ENCODE results near the gene RPL38. TPM values are rescaled to one million over a fixed set of nuclear protein-coding genes. Genes with fewer than 3 reads are reported as not detected.

Gene RPL38
- total RNA-seq, 1 donor, result 426 TPM

DNA sequence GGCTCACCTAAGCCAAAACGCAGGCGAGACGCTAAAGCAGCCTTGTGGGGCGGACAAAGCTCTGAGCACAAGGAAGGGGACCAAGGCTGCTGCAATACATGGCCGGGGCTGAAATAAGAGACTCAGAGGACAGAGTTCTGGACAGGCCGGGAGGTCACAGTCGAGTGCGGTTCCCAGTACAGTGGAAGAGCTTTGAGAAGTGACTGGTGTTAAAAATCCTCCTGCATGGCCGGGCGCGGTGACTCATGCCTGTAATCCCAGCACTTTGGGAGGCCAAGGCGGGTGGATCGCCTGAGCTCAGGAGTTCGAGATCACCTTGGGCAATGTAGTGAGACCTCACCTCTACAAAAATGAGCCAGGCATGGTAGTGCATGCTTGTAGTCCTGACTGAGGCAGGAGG, 20.4 kb downstream of the RPL38 start:
- DNase-seq (ENCODE audit: low read depth in 2 of 3, low spot score in 2 of 3), result no peak

DNA sequence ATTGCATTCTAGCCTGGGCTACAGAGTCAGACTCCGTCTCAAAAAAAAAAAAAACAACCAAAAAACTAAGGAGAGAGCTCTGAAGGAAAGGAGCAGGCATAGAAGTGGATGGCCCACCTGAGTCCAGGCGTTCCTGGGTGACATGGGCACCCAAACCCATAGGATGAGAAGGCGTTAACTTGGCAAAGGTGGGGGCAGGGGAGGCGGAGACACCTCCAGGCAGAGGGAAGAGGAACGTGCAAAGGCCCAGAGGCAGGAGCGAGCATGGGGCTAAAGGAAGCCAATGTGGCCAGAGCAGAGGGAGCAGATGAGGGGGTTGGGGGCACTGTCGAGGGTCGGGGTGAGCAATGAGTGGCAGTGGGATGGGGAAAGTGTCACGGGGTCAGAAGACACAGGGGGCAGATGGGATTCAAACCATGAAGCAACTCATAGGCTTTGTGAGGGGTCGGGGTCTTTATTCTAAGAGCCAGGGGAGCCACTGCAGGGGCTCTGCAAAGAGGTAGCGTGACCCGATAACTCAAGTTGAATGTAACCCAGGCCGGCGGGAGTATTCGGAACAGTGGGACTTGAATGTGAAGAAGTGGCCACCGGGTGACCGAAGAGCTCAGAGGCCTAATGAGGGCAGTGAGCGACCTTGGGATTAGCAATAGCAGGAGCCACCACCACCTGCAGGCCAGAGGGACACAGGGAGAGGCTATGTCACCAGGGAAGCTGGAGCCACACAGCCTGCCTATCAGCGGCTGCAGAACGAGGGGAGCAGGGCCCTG, 21.7 kb downstream of the RPL38 start:
- no peak for DNase-seq (ENCODE audit: low read depth in 2 of 3, low spot score in 2 of 3)

DNA sequence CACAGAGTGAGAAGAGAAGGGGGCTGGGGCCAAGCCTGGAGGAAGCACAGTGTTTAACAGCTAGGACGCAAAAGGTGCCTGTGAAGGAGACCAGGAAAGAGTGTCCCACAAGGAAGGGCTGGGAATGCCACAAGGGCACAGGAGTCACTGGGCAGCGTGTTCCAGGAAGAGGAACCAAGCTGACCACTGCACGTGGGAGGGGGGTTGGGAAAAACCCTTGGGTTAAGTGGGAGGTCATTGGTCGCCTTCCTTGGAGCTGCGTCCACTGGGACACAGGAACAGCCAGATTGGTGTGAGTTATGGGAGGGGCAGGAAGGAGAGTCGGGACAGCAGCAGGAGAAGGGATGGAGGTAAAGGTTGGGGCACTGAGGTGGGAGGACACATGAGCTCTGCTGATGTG, 22.8 kb downstream of the RPL38 start:
- DNase-seq (ENCODE audit: low read depth in 2 of 3, low spot score in 2 of 3), result no peak

DNA sequence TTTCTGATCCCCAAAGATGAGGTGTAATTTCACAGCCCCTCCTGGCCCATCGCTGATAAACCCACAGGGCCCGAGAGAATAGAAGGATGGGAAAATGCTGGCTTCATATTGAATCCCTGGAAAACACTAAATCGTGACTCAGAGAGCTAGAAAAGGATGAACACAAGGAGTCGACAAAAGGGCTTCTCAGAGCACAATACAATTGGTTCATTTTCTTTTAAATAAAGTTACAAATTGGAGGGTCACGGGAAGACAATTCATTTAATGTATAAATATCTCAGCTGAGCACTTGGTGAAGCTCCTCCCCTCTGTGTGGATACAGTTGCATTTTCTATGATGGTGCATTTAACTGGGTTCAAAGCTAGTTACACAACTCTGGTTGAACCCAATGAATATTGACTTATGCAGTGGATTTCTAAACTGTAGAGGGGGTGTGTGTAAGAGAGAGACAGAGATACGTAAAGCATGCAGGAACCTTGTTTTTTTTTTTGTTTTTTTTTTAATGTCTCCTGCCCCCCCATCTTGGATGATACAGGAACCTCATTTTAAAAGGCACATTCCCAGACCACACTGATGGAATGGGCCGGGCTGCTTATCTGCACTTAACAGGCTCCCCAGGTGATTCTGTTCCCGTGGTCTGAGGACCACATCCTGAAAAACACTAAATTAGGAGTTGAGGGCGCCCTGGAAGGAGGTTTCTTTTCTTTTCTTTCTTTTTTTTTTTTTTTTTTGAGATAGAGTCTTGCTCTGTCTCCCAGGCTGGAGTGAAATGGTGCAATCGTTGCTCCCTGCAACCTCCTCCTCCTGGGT, 24.0 kb downstream of the RPL38 start:
- DNase-seq (ENCODE audit: low read depth in 2 of 3, low spot score in 2 of 3), result no peak

DNA sequence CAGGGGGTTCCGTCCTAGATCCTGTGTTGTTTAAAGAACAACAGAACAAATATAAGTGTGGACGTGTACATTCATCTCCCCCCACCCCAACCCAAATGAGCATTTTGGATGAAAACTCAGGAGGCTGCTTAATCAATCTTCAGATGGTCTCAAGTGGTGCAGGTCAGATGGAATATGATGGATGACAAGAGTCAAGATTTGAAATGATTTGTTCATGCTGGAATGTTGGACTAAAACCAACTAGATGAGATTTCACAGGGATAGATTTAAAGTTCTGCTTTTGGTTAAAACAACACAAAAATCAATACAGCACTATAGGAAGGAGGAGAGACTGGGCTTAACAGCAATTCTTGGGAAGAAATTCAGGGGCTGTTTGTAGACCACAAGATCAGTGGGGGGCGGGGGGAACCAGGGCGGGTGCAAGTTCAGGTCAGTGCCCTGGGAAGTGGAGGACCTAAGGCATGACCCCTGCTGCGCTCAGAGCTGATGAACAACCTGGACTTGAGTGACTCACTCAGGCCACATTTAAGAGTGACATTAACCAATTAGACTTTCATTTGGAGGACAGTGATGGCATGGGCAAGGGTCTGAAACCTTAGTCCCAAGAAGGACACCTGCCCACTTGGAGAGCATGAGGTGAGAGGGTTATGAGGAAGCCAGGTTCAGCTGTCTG, 25.0 kb downstream of the RPL38 start:
- no peak for DNase-seq (ENCODE audit: low read depth in 2 of 3, low spot score in 2 of 3)

DNA sequence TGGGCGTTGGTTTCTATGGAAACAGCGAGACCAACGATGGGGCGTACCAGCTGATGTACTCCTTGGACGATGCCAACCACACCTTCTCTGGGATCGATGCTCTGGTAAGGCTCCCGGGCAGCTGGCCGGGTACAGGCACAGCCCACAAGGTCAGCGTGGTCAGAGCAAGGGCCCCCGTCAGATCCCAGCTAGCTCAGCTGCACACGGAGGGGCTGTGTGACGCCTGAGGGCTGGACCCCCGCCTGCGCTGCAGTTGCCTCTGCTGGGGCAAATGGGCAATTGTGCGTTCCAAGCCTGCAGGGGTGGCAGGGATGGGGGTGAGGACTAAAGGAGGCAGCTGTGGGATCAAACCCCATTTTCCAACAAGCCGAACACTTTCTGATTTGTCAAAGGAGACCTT, 27.4 kb downstream of the RPL38 start:
- DNase-seq (ENCODE audit: low read depth in 2 of 3, low spot score in 2 of 3), result no peak

DNA sequence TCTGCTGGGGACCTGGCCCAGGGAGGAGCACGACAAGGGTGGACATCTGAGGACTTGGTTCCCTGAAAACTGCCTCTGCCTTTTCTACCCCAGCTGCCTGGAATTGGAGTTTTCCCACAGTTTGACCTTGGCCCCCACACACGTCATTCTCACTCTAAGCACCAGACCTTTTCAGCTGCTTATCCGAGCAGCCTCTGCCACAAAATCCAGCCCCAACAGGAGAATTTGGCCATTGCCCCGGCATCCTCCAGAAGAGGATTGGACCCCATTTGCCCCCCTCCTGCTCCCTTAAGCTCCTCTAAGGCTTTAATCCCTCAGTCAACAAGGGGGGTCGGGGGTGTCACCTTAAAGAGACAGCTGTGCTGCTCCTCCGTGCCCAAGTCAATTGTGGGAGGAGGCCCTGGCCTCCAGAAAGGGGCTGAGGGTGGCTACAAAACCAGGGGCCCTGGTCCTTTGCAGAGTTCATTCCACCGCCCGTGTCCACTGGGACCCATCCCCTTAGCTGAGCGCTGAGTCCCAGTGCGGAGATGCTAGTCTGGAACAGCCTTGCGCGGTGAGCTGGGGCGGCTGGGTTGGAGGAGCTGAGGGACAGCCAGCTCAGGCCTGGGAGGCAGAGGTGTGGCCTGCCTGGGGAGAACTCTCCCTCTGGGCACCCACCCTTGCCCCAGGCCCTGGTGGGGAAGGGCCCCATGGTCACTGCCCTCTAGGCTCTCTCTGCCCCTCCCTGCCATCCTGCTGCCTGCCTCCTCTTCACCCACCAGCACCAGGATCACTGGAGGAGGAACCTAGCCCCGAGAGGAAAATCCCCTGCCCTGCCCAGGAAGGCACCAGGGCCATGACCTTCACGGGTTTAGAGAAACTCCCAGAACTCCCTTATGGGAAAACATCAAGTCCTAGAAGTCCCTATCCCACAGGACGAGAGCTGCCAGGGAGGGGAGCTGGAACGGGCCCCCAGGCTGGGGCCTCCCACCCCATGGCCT, 28.7 kb downstream of the RPL38 start:
- DNase-seq (ENCODE audit: low read depth in 2 of 3, low spot score in 2 of 3), result no peak

DNA sequence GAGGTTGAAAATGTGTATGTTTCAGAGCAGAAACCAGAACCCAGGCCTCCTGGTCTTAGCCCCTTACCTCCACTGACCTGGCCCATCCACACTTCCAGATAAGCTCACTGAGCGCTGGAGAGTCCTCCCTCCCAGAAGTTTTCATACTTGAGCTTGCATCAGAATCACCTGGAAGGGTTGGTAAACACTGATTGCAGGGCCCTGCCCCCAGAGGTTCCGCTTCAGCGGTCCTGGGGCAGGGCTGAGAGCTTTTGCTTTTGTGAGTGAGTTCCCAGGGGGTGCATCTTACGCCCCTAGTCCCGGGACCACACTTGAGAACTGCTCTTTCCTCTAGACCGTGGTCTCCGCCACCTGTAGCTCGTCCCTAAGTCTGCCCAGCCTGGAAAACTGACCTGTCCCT, 30.5 kb downstream of the RPL38 start:
- no peak for DNase-seq (ENCODE audit: low read depth in 2 of 3, low spot score in 2 of 3)

DNA sequence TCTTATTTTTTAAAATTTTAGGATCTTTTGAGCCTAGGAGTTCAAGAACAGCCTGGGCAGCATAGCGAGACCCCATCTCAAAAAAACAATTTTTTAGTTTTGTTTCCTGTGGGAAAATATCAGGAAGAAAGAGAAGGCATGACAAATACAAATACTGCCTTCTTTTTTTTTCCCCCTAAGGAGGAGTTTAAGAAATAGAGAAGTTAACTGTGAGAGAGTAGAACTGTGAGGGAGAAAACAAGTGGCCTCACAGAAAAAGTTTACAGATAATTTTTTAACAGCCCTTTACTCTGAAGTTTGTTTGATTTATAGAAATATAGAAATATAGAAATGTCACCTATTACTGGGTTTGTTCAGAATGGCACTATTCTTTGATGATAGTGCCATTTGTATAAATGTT, 31.0 kb downstream of the RPL38 start:
- DNase-seq (ENCODE audit: low read depth in 2 of 3, low spot score in 2 of 3), result peak in 1 of 3 donors; percentile 54

DNA sequence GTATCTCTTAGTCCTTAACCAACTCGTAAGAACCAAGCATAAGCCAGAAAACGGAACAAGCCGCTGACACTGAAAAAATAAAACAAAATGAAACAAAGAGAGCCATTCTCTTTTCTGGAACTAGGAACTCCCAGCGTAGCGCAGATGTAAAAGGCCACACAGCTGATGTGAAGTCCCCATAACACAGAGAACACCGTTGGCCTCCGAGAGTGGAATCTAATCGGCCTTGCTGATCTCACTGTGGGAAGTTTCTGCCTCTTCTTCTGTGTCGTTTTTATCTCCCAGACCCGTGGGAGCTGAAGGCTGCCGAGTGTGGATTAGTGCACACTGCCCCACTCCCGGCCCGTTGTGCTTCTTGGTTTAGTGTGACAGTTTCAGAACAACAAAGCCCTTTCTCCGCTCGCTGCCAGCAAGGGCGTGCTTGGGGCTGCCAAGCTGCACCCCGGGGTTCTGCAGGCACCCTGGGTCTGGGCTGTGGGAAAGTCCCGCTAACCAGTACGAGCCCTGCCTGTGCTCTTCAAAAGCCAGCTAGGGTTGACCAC, 31.6 kb downstream of the RPL38 start:
- DNase-seq (ENCODE audit: low read depth in 2 of 3, low spot score in 2 of 3), result peak in 2 of 3 donors; percentile 32 to 66

DNA sequence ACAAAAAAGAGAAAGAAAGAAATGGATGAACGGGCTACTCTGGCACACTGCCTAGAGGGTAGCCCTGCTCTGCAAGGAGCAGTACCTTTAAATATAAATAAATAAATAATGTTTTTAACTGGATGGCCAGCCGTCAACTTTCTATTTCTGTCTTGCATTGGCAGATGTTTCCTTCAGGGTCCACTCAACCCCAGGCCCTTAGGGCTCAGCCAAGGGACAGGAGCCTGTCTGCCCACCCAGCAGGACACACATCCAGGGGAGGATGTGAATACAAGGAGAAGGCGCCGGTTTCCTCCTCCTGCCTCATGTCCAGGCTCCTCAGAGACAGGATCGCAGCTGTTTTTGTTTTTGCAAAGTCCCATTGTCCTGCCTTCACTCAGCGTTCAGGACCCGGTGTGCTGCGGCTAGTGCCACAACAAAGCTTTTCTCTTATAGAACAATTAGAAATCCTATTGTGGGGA, 32.5 kb downstream of the RPL38 start:
- DNase-seq (ENCODE audit: low read depth in 2 of 3, low spot score in 2 of 3), result no peak

DNA sequence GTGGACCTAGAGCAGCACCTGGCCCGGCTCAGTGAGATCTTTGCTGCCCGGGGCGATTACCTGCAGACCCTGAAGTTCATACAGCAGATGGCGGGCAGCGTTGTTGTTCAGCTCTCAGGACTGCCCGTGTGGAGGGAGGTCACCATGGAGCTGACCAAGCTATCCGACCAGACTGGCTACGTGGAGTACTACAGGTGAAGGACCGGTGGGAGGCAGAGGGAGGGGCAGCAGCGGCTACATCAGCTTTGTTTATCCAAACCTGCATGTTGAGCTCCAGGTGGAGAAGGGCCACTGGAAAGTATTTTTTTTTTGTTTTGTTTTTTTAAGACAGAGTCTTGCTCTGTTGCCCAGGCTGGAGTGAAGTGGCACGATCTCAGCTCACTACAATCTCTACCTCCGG, 33.8 kb downstream of the RPL38 start:
- no peak for DNase-seq (ENCODE audit: low read depth in 2 of 3, low spot score in 2 of 3)

DNA sequence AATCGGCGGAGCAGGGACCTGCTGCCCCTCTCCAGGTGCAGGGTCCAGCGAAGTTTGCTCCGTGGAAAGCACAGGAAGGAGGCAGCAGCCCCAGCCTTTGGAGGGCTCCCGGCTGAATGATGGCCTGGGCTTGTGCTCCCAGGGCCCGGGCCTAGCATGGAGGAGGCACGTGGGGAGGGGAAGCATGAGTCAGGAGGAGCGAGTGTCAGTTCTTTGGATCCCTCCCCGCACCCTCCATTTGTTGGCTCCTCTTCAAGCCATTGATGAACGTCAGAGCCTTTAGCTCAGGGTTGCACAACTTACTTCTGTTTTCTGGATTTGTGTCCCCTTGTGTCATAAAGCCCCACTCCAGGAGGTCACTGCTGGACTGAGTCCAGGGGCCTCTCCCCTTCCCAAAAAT, 35.7 kb downstream of the RPL38 start:
- DNase-seq (ENCODE audit: low read depth in 2 of 3, low spot score in 2 of 3), result no peak

DNA sequence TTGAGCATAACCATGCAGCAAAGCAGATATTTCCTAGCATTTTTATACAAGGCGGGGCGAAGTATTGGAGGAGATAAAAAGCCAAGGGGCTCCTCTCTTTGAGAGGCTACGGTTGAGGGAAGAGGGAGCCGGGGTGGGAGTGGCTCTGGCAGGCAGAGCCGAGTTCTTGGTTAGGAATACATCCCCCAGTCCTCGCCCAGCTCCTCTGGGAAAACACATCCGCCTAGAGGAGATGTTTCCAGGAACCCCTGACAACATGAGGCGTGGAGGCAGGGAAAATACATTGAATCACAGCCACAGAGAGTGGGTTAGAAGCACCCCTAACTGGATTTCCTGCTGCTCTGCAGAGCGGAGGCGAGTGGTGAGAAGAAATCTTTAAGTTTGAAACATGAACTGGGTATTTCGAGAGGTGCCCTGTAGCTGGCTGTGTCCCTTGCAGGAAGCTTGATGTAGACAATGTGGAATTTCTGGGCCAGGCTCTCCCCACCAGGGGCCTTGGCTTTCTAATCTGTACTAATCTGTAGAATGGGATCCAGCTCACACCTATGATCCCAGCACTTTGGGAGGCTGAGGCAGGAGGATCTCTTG, 37.2 kb downstream of the RPL38 start:
- DNase-seq (ENCODE audit: low read depth in 2 of 3, low spot score in 2 of 3), result no peak

DNA sequence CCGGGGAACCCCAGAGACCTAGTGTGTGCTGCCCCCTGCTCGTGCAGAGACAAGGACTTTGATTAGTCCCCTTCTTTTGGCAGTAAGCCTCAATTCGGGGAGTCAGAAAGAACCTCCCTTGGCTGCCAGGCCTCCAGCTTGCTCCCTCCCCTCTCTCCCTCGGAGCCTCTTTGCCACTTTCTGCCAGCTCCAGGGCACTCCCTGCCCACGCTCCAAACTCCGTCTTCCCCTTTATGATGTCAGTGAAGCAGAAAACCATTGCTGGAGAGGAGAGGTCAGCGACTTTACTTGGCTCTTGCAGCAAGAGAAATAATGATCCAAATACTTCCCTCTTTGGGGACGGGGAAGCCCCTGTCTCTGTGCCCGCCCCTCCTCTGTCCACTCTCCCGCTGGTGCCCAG, 38.0 kb downstream of the RPL38 start:
- DNase-seq (ENCODE audit: low read depth in 2 of 3, low spot score in 2 of 3), result no peak

DNA sequence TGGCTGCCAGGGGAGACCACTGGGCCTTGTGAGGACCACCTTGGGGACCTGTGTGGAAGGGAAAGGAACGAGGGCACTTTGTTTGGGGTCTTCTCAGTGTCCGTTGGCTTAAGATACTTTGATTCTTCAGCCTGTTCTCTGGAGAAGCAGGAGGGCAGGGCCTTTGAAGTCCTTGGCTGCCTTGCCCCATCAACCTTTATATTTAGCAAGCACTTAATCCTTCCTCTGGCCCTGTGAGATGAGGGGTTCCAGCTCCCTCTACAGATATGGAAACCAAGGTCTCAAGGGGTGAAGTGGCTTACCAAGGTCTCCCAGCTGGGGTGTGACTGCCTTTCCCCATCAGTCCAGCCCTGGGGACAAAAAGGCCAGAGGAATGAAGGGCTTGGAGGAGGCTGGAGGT, 38.4 kb downstream of the RPL38 start:
- no peak for DNase-seq (ENCODE audit: low read depth in 2 of 3, low spot score in 2 of 3)

DNA sequence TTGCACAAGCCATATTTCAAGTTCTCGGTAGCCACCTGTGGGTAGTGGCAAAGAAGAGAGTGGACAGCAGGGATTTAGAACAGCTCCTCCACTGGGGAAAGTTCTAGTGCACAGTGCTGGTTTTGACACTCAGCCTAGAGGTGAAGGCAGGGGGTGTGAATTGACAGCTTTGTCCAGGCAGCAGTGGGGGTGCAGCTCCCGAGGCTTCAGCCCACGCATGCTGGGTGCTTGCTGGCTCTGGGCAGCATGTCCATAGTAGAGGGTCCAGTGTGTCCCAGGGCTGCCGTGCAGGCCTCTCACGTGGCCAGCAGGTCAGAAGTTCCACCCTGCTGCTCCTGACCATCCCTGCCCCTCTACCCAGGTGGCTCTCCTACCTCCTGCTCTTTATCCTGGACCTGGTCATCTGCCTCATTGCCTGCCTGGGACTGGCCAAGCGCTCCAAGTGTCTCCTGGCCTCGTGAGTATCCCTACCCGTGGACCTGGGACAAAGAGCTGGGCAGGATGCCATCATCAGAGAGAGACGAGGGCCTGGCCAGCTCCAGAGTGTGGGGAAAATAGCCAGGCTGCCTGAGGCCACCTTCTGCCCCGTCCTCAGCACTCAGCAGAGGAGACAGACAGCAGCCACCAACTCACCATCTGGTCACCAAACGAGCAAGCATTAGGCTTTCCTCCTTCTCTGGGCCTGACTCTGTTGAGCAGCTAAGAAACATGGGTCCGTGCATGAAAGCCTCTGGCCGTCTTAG, 39.7 kb downstream of the RPL38 start:
- no peak for DNase-seq (ENCODE audit: low read depth in 2 of 3, low spot score in 2 of 3)

DNA sequence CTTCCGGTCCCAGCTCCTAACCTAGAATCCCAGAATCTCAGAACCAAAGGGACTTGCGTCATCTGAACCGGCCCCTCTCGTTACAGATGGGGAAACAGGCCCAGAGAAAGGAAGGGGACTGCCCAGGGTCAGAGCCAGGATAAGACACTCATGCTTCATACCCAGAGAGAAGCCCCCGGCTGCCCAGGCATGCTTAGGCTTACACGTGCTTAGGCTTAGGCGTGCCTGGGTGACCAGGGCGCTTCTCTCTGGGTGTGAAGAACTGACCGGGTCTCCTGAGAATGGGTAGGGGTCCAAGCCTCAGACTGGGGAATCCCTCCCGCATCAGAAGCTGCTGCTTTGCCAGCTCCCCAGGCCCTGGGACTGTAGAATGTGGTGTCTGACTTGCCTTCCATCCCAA, 40.6 kb downstream of the RPL38 start:
- DNase-seq (ENCODE audit: low read depth in 2 of 3, low spot score in 2 of 3), result no peak

DNA sequence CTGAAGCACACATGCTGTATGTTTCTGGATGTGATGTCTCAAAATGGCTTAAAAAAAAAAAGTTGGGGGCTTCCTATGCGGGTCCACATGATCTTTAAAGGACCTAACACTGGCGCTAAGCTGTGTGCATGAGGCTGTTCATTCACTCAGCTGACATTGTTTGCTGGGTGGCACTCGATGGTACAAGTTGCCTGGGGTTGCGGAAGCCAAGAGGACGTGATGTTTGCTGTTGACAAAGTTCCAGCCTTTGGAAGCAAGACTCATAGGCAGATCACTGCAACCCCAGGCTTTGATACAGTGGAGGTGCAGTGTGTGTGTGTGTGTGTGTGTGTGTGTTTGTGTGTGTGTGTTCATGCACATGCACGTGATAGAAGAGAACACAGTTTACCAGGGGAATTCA, 41.1 kb downstream of the RPL38 start:
- DNase-seq (ENCODE audit: low read depth in 2 of 3, low spot score in 2 of 3), result no peak

Data from hematopoietic multipotent progenitor cell (in vitro differentiated cells).